ENCODE data around the gene MAP1LC3B.

Gene MAP1LC3B

DNA sequence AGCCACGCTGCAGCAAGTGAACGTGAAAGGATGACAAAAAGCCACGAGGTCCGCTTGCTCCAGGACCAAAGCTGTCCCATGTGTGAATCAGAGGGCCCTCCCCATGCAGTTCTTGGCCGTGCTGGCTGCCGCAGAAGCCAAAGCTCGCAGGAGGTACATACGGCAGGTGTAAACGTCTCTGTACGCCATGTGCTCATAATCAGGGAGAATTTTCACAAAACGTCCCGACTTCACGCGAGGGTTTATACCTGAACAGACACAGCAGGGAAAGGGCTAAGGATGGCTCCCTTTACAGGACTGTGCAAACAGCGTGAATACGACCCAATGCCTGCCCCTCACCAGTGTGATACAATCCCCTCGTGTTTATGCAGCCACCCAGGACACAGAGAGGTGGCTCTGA lies 33.9 kb upstream of the MAP1LC3B start:
- H2BK15ac ChIP-seq (replicated peaks; ENCODE audit: low read depth) = no peak overlapping the region
- no CpG with 5 or more reads among the region's 17 CpGs for WGBS (ENCODE audit: extremely low coverage, insufficient coverage, low lambda C conversion rate)
- no peak overlapping the region for H3K4ac ChIP-seq (ENCODE audit: low read depth, low read length)
- H2BK5ac ChIP-seq (ENCODE audit: low read length) = no peak overlapping the region
- H2AK5ac ChIP-seq (ENCODE audit: low read length) = no peak overlapping the region
- no peak overlapping the region for H3K4me3 ChIP-seq (ENCODE audit: low read length)
- no peak overlapping the region for H3K27ac ChIP-seq (ENCODE audit: low read depth, low read length)
- no peak overlapping the region for H3K23ac ChIP-seq (ENCODE audit: low read length)
- H3K27me3 ChIP-seq (ENCODE audit: insufficient read depth, low read length, poor library complexity) = no peaks in the 10 kb centered on the region
- H3K4me1 ChIP-seq (ENCODE audit: control insufficient read depth, low read depth, low read length) = no peaks in the 10 kb centered on the region
- no peak overlapping the region for H2BK120ac ChIP-seq (ENCODE audit: low read depth, low read length)
- no peak for DNase-seq
- H3K79me1 ChIP-seq (ENCODE audit: low read length) = peaks cover 3% of the 10 kb centered on the region
- H4K8ac ChIP-seq (ENCODE audit: low read depth, low read length) = no peak overlapping the region
- H3K9ac ChIP-seq (ENCODE audit: low read length) = no peak overlapping the region
- no peak overlapping the region for H4K5ac ChIP-seq (ENCODE audit: low read length)
- no peak overlapping the region for H3K18ac ChIP-seq (ENCODE audit: low read length)
- H3K4me2 ChIP-seq (ENCODE audit: low read length) = no peak overlapping the region
- H3K79me2 ChIP-seq (ENCODE audit: control insufficient read depth, insufficient read depth, low read length) = no peaks in the 10 kb centered on the region
- H3K36me3 ChIP-seq (ENCODE audit: control insufficient read depth, insufficient read depth, low read length) = peaks cover 3% of the 10 kb centered on the region
- no peak overlapping the region for H3K56ac ChIP-seq (ENCODE audit: low read length)

DNA sequence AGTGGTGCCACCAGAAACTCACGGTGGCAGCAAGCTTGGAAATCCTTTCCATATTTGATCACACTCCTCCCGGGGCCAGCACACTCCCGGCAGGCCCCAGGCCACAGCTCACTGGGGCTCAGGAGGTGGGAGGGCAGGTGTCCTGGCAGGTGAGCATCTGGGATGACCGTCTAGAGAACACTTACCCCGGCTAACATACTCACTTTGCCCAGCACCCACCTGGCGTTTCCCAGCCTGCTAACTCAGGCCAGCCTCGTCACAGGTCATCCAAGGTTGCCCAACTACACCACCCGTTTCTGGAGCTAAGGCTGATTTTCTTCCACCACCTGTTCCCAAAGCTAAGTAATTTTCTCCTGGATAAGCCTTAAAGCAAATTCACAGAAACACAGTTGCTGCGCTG lies 33.4 kb upstream of the MAP1LC3B start:
- Histone ChIP-seq H3K36me3 (ENCODE audit: control insufficient read depth, insufficient read depth, low read length) (peaks cover 3% of the 10 kb centered on the region), H3K79me1 (ENCODE audit: low read length) (peaks cover 3% of the 10 kb centered on the region), H3K18ac (ENCODE audit: low read length) (no peak overlapping the region), H3K27me3 (ENCODE audit: insufficient read depth, low read length, poor library complexity) (no peaks in the 10 kb centered on the region), H3K4ac (ENCODE audit: low read depth, low read length) (no peak overlapping the region), H3K56ac (ENCODE audit: low read length) (no peak overlapping the region), H2AK5ac (ENCODE audit: low read length) (no peak overlapping the region), H2BK120ac (ENCODE audit: low read depth, low read length) (no peak overlapping the region), H3K79me2 (ENCODE audit: control insufficient read depth, insufficient read depth, low read length) (no peaks in the 10 kb centered on the region), H4K8ac (ENCODE audit: low read depth, low read length) (no peak overlapping the region), H2BK15ac (replicated peaks; ENCODE audit: low read depth) (no peak overlapping the region), H3K9ac (ENCODE audit: low read length) (no peak overlapping the region), H4K5ac (ENCODE audit: low read length) (no peak overlapping the region), H3K27ac (ENCODE audit: low read depth, low read length) (no peak overlapping the region), H2BK5ac (ENCODE audit: low read length) (no peak overlapping the region), H3K4me2 (ENCODE audit: low read length) (no peak overlapping the region), H3K4me3 (ENCODE audit: low read length) (no peak overlapping the region), H3K23ac (ENCODE audit: low read length) (no peak overlapping the region), H3K4me1 (ENCODE audit: control insufficient read depth, low read depth, low read length) (no peaks in the 10 kb centered on the region)
- no CpG with 5 or more reads among the region's 9 CpGs for WGBS (ENCODE audit: extremely low coverage, insufficient coverage, low lambda C conversion rate)
- DNase-seq = no peak

DNA sequence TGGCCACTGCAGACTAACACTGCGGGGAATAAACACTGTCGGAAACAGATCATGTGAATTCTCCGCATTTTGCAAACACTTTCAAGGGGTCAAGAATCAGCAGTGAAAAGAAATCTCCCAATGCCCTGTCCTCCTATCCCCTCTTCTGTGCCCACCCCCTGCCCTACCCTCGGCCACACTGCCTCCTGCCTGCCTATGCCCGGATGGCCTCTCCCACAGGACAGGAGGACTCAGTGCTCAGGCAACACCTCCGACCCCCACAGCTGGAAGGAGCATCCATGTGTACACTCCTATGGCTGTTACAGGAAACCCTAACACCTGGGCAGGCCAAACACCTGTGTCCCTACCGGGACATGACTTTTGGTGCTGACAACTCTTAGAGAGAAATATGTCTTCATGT lies 33.0 kb upstream of the MAP1LC3B start:
- no peaks in the 10 kb centered on the region for H3K27me3 ChIP-seq (ENCODE audit: insufficient read depth, low read length, poor library complexity)
- no peak overlapping the region for H2BK15ac ChIP-seq (replicated peaks; ENCODE audit: low read depth)
- H3K56ac ChIP-seq (ENCODE audit: low read length) = no peak overlapping the region
- no peaks in the 10 kb centered on the region for H3K79me2 ChIP-seq (ENCODE audit: control insufficient read depth, insufficient read depth, low read length)
- H4K5ac ChIP-seq (ENCODE audit: low read length) = no peak overlapping the region
- H3K36me3 ChIP-seq (ENCODE audit: control insufficient read depth, insufficient read depth, low read length) = peaks cover 3% of the 10 kb centered on the region
- H4K8ac ChIP-seq (ENCODE audit: low read depth, low read length) = no peak overlapping the region
- H3K27ac ChIP-seq (ENCODE audit: low read depth, low read length) = no peak overlapping the region
- H2BK120ac ChIP-seq (ENCODE audit: low read depth, low read length) = no peak overlapping the region
- H3K9ac ChIP-seq (ENCODE audit: low read length) = no peak overlapping the region
- peaks cover 5% of the 10 kb centered on the region for H3K79me1 ChIP-seq (ENCODE audit: low read length)
- WGBS (ENCODE audit: extremely low coverage, insufficient coverage, low lambda C conversion rate) = no CpG with 5 or more reads among the region's 7 CpGs
- no peak overlapping the region for H3K23ac ChIP-seq (ENCODE audit: low read length)
- H3K4me1 ChIP-seq (ENCODE audit: control insufficient read depth, low read depth, low read length) = no peaks in the 10 kb centered on the region
- no peak overlapping the region for H3K4me3 ChIP-seq (ENCODE audit: low read length)
- no peak overlapping the region for H3K4ac ChIP-seq (ENCODE audit: low read depth, low read length)
- DNase-seq = no peak
- H2BK5ac ChIP-seq (ENCODE audit: low read length) = no peak overlapping the region
- no peak overlapping the region for H3K18ac ChIP-seq (ENCODE audit: low read length)
- H2AK5ac ChIP-seq (ENCODE audit: low read length) = no peak overlapping the region
- H3K4me2 ChIP-seq (ENCODE audit: low read length) = no peak overlapping the region

DNA sequence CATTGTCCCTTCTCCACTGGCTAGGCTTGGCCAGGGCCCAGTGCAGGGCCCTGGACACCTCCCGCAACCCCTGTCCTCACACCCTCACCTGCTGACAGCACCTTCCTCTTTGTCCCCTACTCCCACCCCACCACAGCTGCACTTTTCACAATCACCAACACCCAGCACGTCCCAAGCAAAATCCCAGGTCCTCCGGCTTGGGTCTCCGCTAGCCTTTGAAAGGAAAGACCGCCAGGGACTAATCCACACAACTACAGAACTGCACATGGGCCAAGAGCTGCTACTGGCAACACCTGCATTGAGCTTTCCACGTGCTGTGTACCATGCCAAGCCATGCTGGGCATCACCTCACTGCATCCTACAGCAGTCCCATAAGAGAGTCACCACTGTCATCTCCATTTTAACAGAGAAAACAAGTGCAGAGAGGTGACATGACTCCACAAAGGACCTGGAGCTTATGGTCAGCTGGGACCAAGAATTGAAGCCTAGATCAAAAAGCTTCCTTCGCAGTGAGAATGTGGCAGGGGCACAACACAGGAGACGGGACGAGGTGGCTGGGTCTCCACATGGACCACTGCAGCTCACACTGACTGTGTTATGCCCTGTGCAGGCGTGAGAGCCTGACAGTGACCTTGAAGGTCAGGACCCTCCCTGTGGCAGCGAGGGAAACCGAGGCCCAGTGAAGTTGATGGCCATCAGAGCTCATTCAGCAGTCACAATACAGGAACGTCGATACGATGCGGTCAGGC lies 31.1 kb upstream of the MAP1LC3B start:
- Histone ChIP-seq H3K79me1 (ENCODE audit: low read length) (peaks cover 8% of the 10 kb centered on the region), H3K27me3 (ENCODE audit: insufficient read depth, low read length, poor library complexity) (no peaks in the 10 kb centered on the region), H3K56ac (ENCODE audit: low read length) (no peak overlapping the region), H2BK120ac (ENCODE audit: low read depth, low read length) (no peak overlapping the region), H3K27ac (ENCODE audit: low read depth, low read length) (no peak overlapping the region), H3K79me2 (ENCODE audit: control insufficient read depth, insufficient read depth, low read length) (peaks cover 2% of the 10 kb centered on the region), H3K36me3 (ENCODE audit: control insufficient read depth, insufficient read depth, low read length) (peaks cover 3% of the 10 kb centered on the region), H3K18ac (ENCODE audit: low read length) (no peak overlapping the region), H3K4ac (ENCODE audit: low read depth, low read length) (no peak overlapping the region), H4K8ac (ENCODE audit: low read depth, low read length) (no peak overlapping the region), H3K9ac (ENCODE audit: low read length) (no peak overlapping the region), H4K5ac (ENCODE audit: low read length) (no peak overlapping the region), H2BK5ac (ENCODE audit: low read length) (no peak overlapping the region), H2AK5ac (ENCODE audit: low read length) (no peak overlapping the region), H2BK15ac (replicated peaks; ENCODE audit: low read depth) (no peak overlapping the region), H3K4me1 (ENCODE audit: control insufficient read depth, low read depth, low read length) (no peaks in the 10 kb centered on the region), H3K4me2 (ENCODE audit: low read length) (no peak overlapping the region), H3K23ac (ENCODE audit: low read length) (no peak overlapping the region), H3K4me3 (ENCODE audit: low read length) (no peak overlapping the region)
- DNase-seq = no peak
- no CpG with 5 or more reads among the region's 16 CpGs for WGBS (ENCODE audit: extremely low coverage, insufficient coverage, low lambda C conversion rate)

DNA sequence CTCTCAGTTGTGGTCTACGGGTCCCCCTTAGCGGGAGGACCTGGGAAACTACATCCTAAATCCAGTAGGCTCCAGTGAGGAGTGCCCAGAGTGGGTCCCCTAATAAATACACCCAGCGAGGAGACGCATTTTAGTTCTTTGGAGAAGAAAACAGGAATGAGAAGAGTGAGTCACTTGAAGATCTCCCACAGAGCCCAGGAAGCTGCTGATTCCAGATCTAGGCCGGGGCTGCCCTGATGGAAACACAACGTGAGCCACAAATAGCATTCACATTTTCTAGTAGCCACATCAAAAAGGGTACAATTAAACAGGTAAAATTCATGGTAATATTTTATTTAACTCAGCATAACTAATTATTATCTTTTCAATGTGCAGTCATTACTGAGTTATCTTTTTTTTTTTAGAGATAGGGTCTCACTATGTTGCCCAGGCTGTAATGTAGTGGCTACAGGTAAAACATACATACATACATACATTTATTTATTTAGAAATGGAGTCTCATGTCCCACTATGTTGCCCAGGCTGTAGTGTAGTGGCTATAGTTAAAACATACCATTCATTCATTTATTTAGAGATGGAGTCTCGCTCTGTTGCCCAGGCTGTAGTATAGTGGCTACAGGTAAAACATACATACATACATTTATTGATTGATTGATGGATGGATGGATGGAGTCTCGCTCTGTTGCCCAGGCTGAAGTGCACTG lies 30.1 kb upstream of the MAP1LC3B start:
- H3K4me3 ChIP-seq (ENCODE audit: low read length) = no peak overlapping the region
- H3K4me2 ChIP-seq (ENCODE audit: low read length) = no peak overlapping the region
- H2BK5ac ChIP-seq (ENCODE audit: low read length) = no peak overlapping the region
- no peak overlapping the region for H2BK15ac ChIP-seq (replicated peaks; ENCODE audit: low read depth)
- no peak overlapping the region for H3K9ac ChIP-seq (ENCODE audit: low read length)
- no peaks in the 10 kb centered on the region for H3K27me3 ChIP-seq (ENCODE audit: insufficient read depth, low read length, poor library complexity)
- no peak overlapping the region for H3K23ac ChIP-seq (ENCODE audit: low read length)
- H3K4me1 ChIP-seq (ENCODE audit: control insufficient read depth, low read depth, low read length) = no peaks in the 10 kb centered on the region
- no peak overlapping the region for H3K56ac ChIP-seq (ENCODE audit: low read length)
- DNase-seq = no peak
- no CpG with 5 or more reads among the region's 8 CpGs for WGBS (ENCODE audit: extremely low coverage, insufficient coverage, low lambda C conversion rate)
- H2AK5ac ChIP-seq (ENCODE audit: low read length) = no peak overlapping the region
- H3K36me3 ChIP-seq (ENCODE audit: control insufficient read depth, insufficient read depth, low read length) = peaks cover 3% of the 10 kb centered on the region
- no peak overlapping the region for H4K8ac ChIP-seq (ENCODE audit: low read depth, low read length)
- no peak overlapping the region for H3K4ac ChIP-seq (ENCODE audit: low read depth, low read length)
- H2BK120ac ChIP-seq (ENCODE audit: low read depth, low read length) = no peak overlapping the region
- H3K79me2 ChIP-seq (ENCODE audit: control insufficient read depth, insufficient read depth, low read length) = peaks cover 2% of the 10 kb centered on the region
- peaks cover 10% of the 10 kb centered on the region for H3K79me1 ChIP-seq (ENCODE audit: low read length)
- no peak overlapping the region for H3K18ac ChIP-seq (ENCODE audit: low read length)
- no peak overlapping the region for H4K5ac ChIP-seq (ENCODE audit: low read length)
- no peak overlapping the region for H3K27ac ChIP-seq (ENCODE audit: low read depth, low read length)
